A549 (cell line): ENCODE measurements around the gene PHF2. TPM values are rescaled to one million over a fixed set of nuclear protein-coding genes. Genes with fewer than 3 reads are reported as not detected.

ENCODE experiments used
- ATAC-seq, 2 experiments: fragments of 200-7000 bp in 1 of 2; fragments of >200 bp in 1 of 2; cut with Nextera tagmentation in 1 of 2; cut with Tn5 transposase in 1 of 2; 3 replicates each; pipeline versions ENCODE4 v1.8.0 to v1.9.1; 2018 to 2020; ENCODE audit warnings: mild to moderate bottlenecking in 1 of 2, moderate library complexity in 1 of 2
- CTCF ChIA-PET: fragments of 300-600 bp; sonication (Branson Sonifier 250); formaldehyde crosslinking; extraction: SDS; loops from one replicate; lab custom pipeline; 2021; ENCODE audit warnings: antibody characterized with exemption, inconsistent platforms; lab: Yijun Ruan, JAX
- POLR2A ChIA-PET: fragments of 350-600 bp; formaldehyde crosslinking; extraction: SDS; loops from one replicate; lab custom pipeline; 2021; ENCODE audit warnings: antibody characterized with exemption, inconsistent platforms; lab: Yijun Ruan, JAX
- DNase-seq, 2 experiments: peaks; one replicate each; pipeline versions ENCODE4 v3.0.0 to v3.0.0-alpha.2; 2011 to 2016; ENCODE audit warnings: low read depth in 1 of 2, low spot score in 1 of 2
- FAIRE-seq: peaks from 2 replicates; lab custom pipeline; 2011; peaks lifted over from hg19 to GRCh38; lab: Jason Lieb, UNC
- H3K27ac ChIP-seq, 2 experiments: fragments of >200 bp; sonication (Bioruptor Twin); formaldehyde crosslinking; 3 replicates each; pipeline ENCODE4 v1.5.1; 2016 to 2017
- H3K4me1 ChIP-seq: fragments of >200 bp; sonication (Bioruptor Twin); formaldehyde crosslinking; 3 replicates; pipeline ENCODE4 v1.6.1; 2016
- H3K4me2 ChIP-seq: fragments of >200 bp; sonication (Bioruptor Twin); formaldehyde crosslinking; 3 replicates; pipeline ENCODE4 v1.6.1; 2016
- H3K4me3 ChIP-seq: fragments of >200 bp; sonication (Bioruptor Twin); formaldehyde crosslinking; 3 replicates; pipeline ENCODE4 v1.5.1; 2016
- H3K9me3 ChIP-seq: fragments of >200 bp; sonication (Bioruptor Twin); formaldehyde crosslinking; 3 replicates; pipeline ENCODE4 v1.6.1; 2016
- ATOH8 ChIP-seq: fragments of 250-450 bp; sonication (Bioruptor Pico); IDR thresholded peaks from 2 replicates; pipeline ENCODE4 v1.5.0; 2020; ENCODE audit warnings: low read depth, mild to moderate bottlenecking, moderate library complexity
- BCL3 ChIP-seq: fragments of >200 bp; sonication (Bioruptor Twin); formaldehyde crosslinking; IDR thresholded peaks from 3 replicates; pipeline ENCODE4 v1.6.1; 2016
- BHLHE40 ChIP-seq: IDR thresholded peaks from 2 replicates; pipeline ENCODE4 v1.6.1; 2012; ENCODE audit warnings: low read depth, low read length, inconsistent platforms
- CBX2 ChIP-seq: fragments of 200-600 bp; sonication (generic); IDR thresholded peaks from 2 replicates; pipeline ENCODE4 v1.6.1; 2016; ENCODE audit warnings: low read depth, mild to moderate bottlenecking, borderline replicate concordance
- CBX8 ChIP-seq: fragments of 200-600 bp; sonication (generic); IDR thresholded peaks from 2 replicates; pipeline ENCODE4 v1.6.1; 2016
- CHD2 ChIP-seq: fragments of 150-350 bp; IDR thresholded peaks from 2 replicates; pipeline ENCODE4 v1.6.1; 2014; ENCODE audit warnings: low read length; ENCODE audit not compliant: partially characterized antibody
- CTCF ChIP-seq: fragments of >200 bp; sonication (Bioruptor Twin); formaldehyde crosslinking; IDR thresholded peaks from 3 replicates; pipeline ENCODE4 v1.5.1; 2016
- EHF ChIP-seq: fragments of 250-450 bp; sonication (Bioruptor Pico); IDR thresholded peaks from 2 replicates; pipeline ENCODE4 v1.5.0; 2020; ENCODE audit warnings: mild to moderate bottlenecking
- EHMT2 ChIP-seq: fragments of 200-600 bp; sonication (generic); IDR thresholded peaks from 2 replicates; pipeline ENCODE4 v1.6.1; 2016; ENCODE audit warnings: antibody characterized with exemption, low read depth, mild to moderate bottlenecking, moderate library complexity
- EP300 ChIP-seq, 2 experiments: fragments of >200 bp; sonication (Bioruptor Twin); formaldehyde crosslinking; IDR thresholded peaks; 2 replicates in 1 of 2; 3 replicates in 1 of 2; pipeline ENCODE4 v1.6.1; 2016 to 2017
- ESRRA ChIP-seq: fragments of 150-350 bp; IDR thresholded peaks from 2 replicates; pipeline ENCODE4 v1.6.1; 2014; ENCODE audit warnings: mild to moderate bottlenecking, low read length, borderline replicate concordance
- FOSL2 ChIP-seq, 2 experiments: fragments of 450-650 bp in 1 of 2; fragments of >200 bp in 1 of 2; sonication (Bioruptor Twin) in 1 of 2; formaldehyde crosslinking; IDR thresholded peaks; 2 replicates each; pipeline versions ENCODE4 v1.5.0 to v1.6.1; 2016 to 2020; ENCODE audit warnings: mild to moderate bottlenecking in 1 of 2, moderate library complexity in 1 of 2
- FOXS1 ChIP-seq: fragments of 250-450 bp; sonication (Bioruptor Pico); IDR thresholded peaks from 2 replicates; pipeline ENCODE4 v1.5.0; 2020; ENCODE audit warnings: mild to moderate bottlenecking, moderate library complexity
- GATA3 ChIP-seq: IDR thresholded peaks from 2 replicates; pipeline ENCODE4 v1.6.1; 2012; ENCODE audit warnings: borderline replicate concordance
- HOXB13 ChIP-seq: fragments of 250-450 bp; sonication (Bioruptor Pico); IDR thresholded peaks from 2 replicates; pipeline ENCODE4 v1.5.0; 2020; ENCODE audit warnings: low read depth, mild to moderate bottlenecking, moderate library complexity
- HOXB5 ChIP-seq: fragments of 250-450 bp; sonication (Bioruptor Pico); IDR thresholded peaks from 2 replicates; pipeline ENCODE4 v1.5.0; 2020; ENCODE audit warnings: mild to moderate bottlenecking, moderate library complexity
- JUN ChIP-seq, 2 experiments: fragments of >200 bp; sonication (Bioruptor Twin); formaldehyde crosslinking; IDR thresholded peaks; 2 replicates in 1 of 2; 3 replicates in 1 of 2; pipeline ENCODE4 v1.6.1; 2016 to 2017
- JUNB ChIP-seq: fragments of >200 bp; sonication (Bioruptor Twin); formaldehyde crosslinking; IDR thresholded peaks from 2 replicates; pipeline ENCODE4 v1.6.1; 2016
- KDM1A ChIP-seq: fragments of 200-600 bp; sonication (generic); IDR thresholded peaks from 2 replicates; pipeline ENCODE4 v1.6.1; 2016; ENCODE audit warnings: low read depth, mild to moderate bottlenecking
- MAZ ChIP-seq: fragments of 150-350 bp; IDR thresholded peaks from 2 replicates; pipeline ENCODE4 v1.6.1; 2014; ENCODE audit warnings: antibody characterized with exemption, low read depth, low read length, borderline replicate concordance
- POLR2AphosphoS2 ChIP-seq: conservative IDR thresholded peaks from 2 replicates; pipeline ENCODE4 v1.6.1; 2012; ENCODE audit warnings: low read length, improper control_type of control experiment, inconsistent platforms
- RNF2 ChIP-seq: fragments of 200-600 bp; sonication (generic); IDR thresholded peaks from 2 replicates; pipeline ENCODE4 v1.6.1; 2016; ENCODE audit warnings: low read depth, mild to moderate bottlenecking, antibody characterized with exemption, moderate library complexity, borderline replicate concordance
- SREBF2 ChIP-seq: fragments of 450-650 bp; IDR thresholded peaks from 2 replicates; pipeline ENCODE4 v1.6.1; 2014; ENCODE audit warnings: mild to moderate bottlenecking, moderate library complexity
- TFCP2L1 ChIP-seq: fragments of 250-450 bp; sonication (Bioruptor Pico); IDR thresholded peaks from 2 replicates; pipeline ENCODE4 v1.5.0; 2021; ENCODE audit warnings: mild to moderate bottlenecking
- TP53 ChIP-seq: fragments of 250-450 bp; sonication (Bioruptor Pico); IDR thresholded peaks from 2 replicates; pipeline ENCODE4 v1.5.0; 2021; ENCODE audit warnings: mild to moderate bottlenecking, moderate library complexity
- WGBS: methylation state at CpG from one replicate; pipeline ENCODE4 v1.1.6; 2017; ENCODE audit errors: missing lambda C conversion rate; 5-methylcytosine and 5-hydroxymethylcytosine counted together
- polyA plus RNA-seq, 4 experiments: library from polyadenylated mRNA; depleted of rRNA in 3 of 4; stranded (reverse); fragments of >200 nt; fragmentation: RNase III in 1 of 4; extraction: RNeasy Plus Mini Kit Qiagen cat#74134 plus additional on column Dnase treatment in 1 of 4; gene quantifications; 2 replicates in 3 of 4; 3 replicates in 1 of 4; pipeline ENCODE4 v1.2.3, GENCODE V29; 2011 to 2017
- TF ChIP-seq, protein P1 (sequence below): fragments of 250-450 bp; sonication (Bioruptor Pico); IDR thresholded peaks from 2 replicates; pipeline ENCODE4 v1.5.0; 2021; ENCODE audit warnings: mild to moderate bottlenecking, moderate library complexity, borderline replicate concordance

PHF2 gene
- polyA plus RNA-seq, 2 of the 4 experiments (the other 2 are of a cell fraction): 9.6 to 12.2 TPM

- ATAC-seq (no peak), DNase-seq (no peak), FAIRE-seq (no peak)
- Histone ChIP-seq H3K4me1 (no peaks in the 10 kb centered on the region), H3K4me3 (no peak overlapping the region), H3K27ac (no peak overlapping the region), H3K9me3 (no peaks in the 10 kb centered on the region), H3K4me2 (no peak overlapping the region)
- 95% methylated on average over 20 of the region's 21 CpGs for WGBS
- TF ChIP-seq JUN (IDR thresholded peaks at IDR 0.05) (no peak), TFCP2L1 (CRISPR knock-in tag) (no peak), ESRRA (no peak), MAZ (no peak), CBX2 (no peak), HOXB13 (no peak), SREBF2 (no peak)
- CTCF ChIA-PET: interaction anchor here (0.7 kb wide), 1 partner anchor 248 kb away, joined by 3 read pairs; no protein-coding TSS in a partner anchor
- POLR2A ChIA-PET: no interaction called here
These were observed 78.1 kb downstream of the PHF2 start for GRCh38 chr9:93654351-93654961.

GRCh38 chr9:93655621-93656425, 79.4 kb downstream of the PHF2 start:
- ChIA-PET POLR2A (no interaction called here), CTCF (interaction anchor here (1.1 kb wide), 1 partner anchor 26 kb away, joined by 3 read pairs; no protein-coding TSS in a partner anchor)
- TF ChIP-seq FOXS1 (CRISPR knock-in tag) (no peak), ATOH8 (CRISPR knock-in tag) (no peak), BHLHE40 (no peak), CBX8 (no peak), EHF (CRISPR knock-in tag) (no peak), SREBF2 (no peak), FOSL2 (IDR thresholded peaks at IDR 0.05) (no peak), FOSL2 (CRISPR knock-in tag; IDR thresholded peaks at IDR 0.05) (no peak), GATA3 (no peak), ESRRA (no peak), CBX2 (no peak), EP300 (IDR thresholded peaks at IDR 0.05) (no peak), EHMT2 (no peak), BCL3 (no peak), RNF2 (no peak)
- FAIRE-seq (no peak), ATAC-seq (no peak; a peak in 1 of 6 replicates), DNase-seq (no peak)
- no peaks in the 10 kb centered on the region for H3K4me1 ChIP-seq
- 87% methylated on average over 19 of the region's 22 CpGs for WGBS
- H3K27ac ChIP-seq: no peak overlapping the region
- no peak overlapping the region for H3K4me2 ChIP-seq
- no peaks in the 10 kb centered on the region for H3K9me3 ChIP-seq
- H3K4me3 ChIP-seq: no peak overlapping the region

- FAIRE-seq (no peak), DNase-seq (no peak), ATAC-seq (no peak)
- no peak overlapping the region for H3K4me3 ChIP-seq
- CTCF ChIA-PET: interaction anchor here (1.1 kb wide), 1 partner anchor 25 kb away, joined by 3 read pairs; no protein-coding TSS in a partner anchor
- no peak overlapping the region for H3K27ac ChIP-seq
- H3K9me3 ChIP-seq: no peaks in the 10 kb centered on the region
- no peaks in the 10 kb centered on the region for H3K4me1 ChIP-seq
- 90% methylated on average over 16 of the region's 16 CpGs for WGBS
- POLR2A ChIA-PET: no interaction called here
- no peak overlapping the region for H3K4me2 ChIP-seq
- TF ChIP-seq HOXB5 (CRISPR knock-in tag): no peak
- TF ChIP-seq CTCF: no peak
- TF ChIP-seq TP53: no peak
- TF ChIP-seq POLR2AphosphoS2: no peak
- TF ChIP-seq SREBF2: no peak
- TF ChIP-seq JUNB: no peak
- no peak for TF ChIP-seq KDM1A
- TF ChIP-seq, protein P1, sequence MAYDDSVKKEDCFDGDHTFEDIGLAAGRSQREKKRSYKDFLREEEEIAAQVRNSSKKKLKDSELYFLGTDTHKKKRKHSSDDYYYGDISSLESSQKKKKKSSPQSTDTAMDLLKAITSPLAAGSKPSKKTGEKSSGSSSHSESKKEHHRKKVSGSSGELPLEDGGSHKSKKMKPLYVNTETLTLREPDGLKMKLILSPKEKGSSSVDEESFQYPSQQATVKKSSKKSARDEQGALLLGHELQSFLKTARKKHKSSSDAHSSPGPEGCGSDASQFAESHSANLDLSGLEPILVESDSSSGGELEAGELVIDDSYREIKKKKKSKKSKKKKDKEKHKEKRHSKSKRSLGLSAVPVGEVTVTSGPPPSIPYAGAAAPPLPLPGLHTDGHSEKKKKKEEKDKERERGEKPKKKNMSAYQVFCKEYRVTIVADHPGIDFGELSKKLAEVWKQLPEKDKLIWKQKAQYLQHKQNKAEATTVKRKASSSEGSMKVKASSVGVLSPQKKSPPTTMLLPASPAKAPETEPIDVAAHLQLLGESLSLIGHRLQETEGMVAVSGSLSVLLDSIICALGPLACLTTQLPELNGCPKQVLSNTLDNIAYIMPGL (CRISPR knock-in tag): no peak
- TF ChIP-seq CHD2: no peak
These were observed 80.2 kb downstream of the PHF2 start for GRCh38 chr9:93656426-93657239.
